COLO668 (cell line): ENCODE results near the gene CKB.
"Not testable (repeated sequence)": the region's sequence is repeated elsewhere in the genome, so short reads cannot be mapped to it uniquely, and the experiment has no call there.

ENCODE experiments used
- DNase-seq: peaks from one replicate; lab custom pipeline; 2025; ENCODE audit not compliant: unreplicated experiment; lab: John Stamatoyannopoulos, UW

Gene CKB

DNA sequence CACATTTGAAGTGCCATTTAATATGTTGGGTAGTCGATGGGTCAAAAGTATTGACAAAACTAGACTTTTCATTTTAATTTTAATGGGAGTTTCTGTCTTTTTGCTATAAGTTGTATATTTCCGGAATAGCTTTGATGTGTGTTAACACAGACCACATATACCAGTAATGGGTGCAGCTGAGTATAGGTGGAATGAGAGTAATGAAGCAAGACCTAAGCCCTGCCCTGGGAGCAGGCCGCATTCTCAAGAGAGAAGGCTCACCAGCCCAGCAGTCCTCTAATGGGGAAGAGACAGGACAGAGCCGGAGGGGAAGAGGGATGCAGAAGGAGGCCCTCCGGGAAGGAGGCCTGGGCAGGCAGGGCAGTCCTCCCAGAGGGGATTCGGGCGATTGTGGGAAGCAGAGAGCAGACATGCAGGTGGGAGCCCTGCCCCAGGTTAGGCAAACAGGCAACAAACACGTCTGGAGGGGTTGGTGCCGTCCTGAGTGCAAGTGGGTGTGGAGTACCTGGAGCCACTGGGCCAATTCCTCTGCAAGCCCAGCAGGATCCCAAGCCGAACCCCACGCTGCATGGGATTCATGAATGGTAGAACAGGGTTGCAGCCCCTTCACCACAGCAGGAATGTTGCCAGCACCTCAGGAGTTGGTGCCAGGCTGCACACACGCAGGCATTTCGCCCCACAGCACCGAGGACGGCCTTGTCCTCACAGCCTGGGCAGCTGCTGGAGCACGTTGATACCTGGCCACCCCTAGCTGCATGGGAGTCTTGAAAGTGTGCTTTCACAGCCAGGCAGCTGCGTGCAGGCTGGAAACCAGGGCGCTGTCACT lies 7.8 kb downstream of the CKB start:
- no peak for DNase-seq

DNA sequence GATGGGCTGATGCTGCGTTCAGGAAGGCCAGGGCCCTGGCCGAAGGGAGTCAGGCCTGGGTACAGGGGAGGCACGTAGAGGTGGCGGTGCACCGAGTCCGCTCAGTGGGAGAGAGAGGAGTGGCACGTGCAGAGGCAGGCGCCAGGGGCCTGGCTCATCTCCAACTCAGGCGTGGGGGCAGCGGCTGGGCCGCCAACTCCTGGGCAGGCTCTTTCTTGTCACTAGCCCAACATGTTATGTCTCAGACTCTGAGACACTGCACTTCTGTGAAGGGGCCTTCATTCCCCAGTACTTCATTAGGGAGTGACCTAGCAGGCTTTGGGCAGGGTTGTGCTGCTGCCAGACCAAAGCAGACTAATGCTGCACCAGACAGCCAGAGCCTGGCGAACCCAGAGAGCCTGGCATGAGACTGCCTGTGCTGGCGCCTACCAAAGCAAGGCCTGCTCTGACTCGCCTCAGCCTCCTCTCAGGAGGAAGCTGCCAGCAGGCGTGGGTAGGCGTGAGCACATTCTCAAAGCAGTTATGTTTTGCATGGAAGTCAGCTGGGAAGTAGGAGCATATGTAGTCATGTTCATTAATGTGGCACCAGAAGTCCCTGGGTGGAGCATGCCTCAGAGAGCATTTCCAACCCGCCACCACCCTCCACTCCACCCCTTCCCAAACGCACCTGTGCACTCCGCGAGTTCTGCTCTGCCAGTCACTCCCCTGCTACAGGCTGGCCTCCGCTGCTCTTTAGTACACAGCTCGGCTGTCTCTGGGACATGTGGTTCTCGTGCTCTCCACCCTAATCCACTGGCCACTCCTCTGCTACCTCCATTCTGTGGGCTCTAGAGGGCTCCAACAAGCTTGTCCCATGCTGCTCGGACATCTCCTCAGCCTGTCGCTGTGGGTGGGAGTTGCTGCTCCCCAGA lies 9.7 kb downstream of the CKB start:
- peak; percentile 48 for DNase-seq

DNA sequence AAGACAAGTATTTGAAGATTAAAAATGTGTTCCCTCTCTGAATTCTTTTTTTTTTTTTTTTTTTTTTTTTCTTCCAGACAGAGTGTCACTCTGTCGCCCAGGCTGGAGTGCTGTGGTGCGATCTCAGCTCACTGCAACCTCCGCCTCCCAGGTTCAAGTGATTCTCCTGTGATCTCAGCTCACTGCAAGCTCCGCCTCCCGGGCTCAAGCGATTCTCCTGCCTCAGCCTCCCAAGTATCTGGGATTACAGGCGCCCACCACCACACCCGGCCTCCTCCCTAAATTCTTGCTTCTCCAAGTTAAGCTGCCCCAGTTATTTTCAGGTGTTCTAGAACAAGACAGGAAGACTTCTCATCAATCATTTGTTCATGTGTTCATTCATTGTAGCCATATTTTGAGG lies 10.4 kb downstream of the CKB start:
- DNase-seq, result not testable (repeated sequence)

DNA sequence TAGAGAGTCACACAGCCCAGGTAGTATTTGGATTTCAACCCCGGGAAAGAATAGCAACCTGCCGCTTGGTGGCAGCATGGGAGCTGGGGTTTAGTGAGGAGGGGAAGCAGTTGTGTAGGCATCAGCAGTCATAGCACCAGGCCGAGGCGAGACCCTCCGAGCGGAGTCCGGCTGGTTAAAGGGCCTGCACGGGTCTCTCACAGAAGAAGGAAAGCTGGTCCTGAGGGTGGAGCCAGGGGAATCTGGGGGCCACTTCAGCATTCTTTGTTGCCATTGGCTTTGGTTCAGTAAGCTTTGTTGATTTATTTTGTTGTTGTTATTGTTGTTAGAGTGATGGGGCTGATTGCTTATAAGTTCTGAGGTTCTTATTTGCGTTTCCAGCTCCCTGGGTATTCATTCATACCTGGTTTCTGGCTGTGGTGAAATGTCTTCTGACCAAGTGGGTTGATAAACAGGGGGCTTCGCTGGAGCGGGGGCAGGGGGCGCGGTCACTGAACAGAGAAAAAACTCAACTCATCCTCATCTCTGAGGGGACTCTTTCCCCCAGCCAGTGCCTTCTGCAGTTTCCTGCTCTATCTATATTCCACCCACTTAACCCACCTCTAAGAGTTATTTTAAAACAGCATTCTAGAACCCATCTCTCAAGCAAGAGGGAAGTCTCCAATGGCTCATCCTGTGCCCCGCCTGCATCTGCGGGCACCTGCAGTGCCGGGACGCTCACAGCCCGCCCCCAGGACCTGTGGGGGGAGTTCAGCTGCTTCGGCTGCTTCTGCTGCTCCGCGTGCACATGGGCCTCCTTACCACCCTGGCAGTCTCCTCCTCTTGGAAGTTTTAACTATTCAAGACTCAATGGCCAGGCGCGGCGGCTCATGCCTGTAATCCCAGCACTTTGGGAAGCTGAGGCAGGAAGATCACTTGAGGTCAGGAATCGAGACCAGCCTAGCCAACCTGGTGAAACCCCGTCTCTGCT lies 11.6 kb downstream of the CKB start:
- no peak for DNase-seq

DNA sequence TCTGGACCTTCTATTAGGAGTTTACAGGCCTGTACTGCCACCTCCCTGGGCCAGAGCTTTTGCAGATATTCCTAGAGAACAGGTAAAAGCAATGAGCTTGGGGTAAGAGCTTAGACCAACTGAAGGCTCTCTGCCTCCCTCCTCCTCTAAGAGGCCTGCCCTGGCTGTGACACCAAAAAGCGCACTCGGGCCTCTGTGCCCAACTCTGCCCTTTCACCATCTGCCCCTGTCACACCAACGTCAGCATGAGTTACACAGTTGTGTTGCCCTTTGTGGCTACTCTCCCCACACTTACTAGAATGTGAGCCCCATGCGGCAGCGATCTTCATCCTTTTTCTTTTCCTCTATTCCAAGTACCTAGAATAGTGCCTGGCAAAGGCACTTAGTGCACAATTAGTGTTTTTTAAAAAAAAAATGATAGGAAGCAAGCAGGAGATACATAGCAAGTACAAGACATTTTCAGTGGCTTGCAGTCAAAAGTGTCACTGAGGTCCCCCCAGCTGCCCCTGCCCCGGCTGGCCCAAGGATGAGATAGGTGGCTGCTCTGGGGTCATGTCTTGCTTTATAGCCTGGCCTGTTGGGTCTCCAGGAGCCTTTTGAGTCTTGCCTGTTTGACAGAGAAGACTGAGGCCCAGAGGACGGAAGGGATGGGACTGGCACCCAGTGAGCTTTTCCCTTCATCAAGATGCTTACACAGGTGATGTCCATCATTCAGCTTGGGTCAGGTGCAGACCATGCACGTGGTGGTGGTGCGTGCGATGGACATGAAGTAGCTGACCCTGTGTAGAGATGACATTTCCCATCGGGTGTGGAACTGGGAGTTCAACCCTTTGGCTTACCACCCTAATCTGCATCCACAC lies 12.5 kb downstream of the CKB start:
- DNase-seq, result no peak

DNA sequence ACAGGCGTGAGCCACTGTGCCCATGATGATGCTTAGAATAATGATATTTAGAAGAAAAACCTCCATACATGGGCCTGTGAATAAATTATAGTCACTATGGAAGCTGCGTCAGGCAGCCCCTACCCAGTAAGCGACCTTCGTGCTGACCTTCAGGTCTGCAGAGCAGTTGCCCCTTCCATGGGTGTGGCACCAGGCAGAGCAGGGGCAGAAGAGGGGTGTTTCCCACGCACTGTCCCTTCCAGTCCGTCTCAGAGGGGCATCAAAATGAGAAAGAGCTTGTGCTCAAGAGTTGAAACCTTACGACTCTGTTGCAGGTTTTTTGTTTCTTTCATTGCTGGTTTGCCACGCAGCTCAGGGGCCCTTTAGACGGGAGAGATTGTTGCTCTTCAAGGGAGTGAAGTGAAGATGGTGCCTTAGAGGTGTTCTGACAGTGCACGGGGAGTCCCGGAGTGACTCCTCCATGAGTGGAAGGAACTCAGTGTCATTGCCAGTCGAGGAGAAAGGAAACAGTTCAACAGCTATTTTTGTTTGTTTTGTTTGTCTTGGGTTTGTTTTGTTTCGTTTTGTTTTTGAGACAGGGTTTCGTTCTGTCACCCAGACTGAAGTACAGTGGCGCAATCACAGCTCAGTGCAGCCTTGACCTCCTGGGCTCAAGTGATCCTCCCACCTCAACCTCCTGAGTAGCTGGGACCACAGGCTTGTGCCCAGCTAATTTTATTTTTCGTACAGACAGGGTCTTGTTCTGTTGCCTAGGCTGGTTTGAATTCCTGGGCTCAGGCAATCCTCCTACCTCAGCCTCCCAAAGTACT lies 13.9 kb downstream of the CKB start:
- DNase-seq, result no peak

DNA sequence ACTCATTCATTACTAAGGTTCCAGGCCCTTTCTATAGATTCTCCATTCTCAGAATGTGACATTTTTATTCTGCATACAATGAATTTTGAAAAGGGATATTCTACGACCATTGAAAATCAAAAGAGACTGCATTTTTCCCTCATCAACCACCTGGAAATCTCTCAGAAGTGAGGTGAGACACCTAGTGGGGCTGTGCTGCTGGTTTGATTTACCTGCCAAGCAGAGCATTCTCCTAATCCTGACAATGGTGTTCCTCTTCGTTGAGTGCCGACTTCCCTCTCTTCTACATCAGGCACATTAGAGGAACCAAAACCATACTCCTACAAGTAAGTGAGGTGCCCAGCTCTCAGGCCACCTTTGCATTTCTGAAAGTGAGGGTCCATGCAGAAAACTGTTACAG lies 14.9 kb downstream of the CKB start:
- DNase-seq, result no peak

DNA sequence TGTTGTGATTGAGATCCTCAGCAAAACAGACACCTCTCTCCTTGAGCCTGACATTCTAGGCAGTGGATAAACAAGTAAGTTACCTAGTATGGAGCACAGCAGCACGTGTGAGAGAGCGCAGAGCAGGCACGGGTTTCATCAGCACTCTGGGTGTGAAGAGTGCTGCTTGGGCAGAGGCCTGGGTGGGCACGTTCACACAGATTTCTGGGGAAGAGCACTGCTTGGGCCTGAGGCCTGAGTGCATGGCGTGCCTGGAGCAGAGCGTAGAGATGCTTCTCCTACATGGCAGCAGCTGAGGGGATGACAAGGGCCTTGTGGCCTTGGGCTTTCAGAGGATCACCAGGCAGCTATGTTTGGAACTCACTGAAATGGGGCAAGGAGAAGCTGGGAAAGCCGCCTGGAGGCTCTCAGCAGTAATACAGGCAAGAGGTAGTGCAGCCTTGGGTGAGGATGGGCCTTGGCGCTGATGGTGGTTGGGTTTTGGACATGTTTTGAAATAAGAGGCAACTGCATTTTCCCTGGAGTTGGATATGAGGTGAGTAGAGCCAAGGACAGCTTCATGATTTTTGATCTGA lies 17.6 kb downstream of the CKB start:
- DNase-seq, result no peak

DNA sequence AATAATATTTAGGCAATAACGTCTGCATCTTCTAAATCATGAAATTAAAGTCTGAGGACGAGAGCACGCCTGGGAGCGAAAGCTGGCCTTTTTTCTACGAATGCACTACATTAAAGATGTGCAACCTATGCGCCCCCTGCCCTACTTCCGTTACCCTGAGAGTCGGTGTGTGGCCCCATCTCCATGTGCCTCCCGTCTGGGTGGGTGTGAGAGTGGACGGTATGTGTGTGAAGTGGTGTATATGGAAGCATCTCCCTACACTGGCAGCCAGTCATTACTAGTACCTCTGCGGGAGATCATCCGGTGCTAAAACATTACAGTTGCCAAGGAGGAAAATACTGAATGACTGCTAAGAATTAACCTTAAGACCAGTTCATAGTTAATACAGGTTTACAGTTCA lies 19.3 kb downstream of the CKB start:
- DNase-seq, result no peak

DNA sequence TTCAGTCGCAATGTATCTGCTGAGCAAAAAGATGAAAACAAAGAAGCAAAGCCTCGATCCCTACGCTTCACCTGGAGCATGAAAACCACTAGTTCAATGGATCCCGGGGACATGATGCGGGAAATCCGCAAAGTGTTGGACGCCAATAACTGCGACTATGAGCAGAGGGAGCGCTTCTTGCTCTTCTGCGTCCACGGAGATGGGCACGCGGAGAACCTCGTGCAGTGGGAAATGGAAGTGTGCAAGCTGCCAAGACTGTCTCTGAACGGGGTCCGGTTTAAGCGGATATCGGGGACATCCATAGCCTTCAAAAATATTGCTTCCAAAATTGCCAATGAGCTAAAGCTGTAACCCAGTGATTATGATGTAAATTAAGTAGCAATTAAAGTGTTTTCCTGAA lies 19.8 kb downstream of the CKB start:
- no peak for DNase-seq

DNA sequence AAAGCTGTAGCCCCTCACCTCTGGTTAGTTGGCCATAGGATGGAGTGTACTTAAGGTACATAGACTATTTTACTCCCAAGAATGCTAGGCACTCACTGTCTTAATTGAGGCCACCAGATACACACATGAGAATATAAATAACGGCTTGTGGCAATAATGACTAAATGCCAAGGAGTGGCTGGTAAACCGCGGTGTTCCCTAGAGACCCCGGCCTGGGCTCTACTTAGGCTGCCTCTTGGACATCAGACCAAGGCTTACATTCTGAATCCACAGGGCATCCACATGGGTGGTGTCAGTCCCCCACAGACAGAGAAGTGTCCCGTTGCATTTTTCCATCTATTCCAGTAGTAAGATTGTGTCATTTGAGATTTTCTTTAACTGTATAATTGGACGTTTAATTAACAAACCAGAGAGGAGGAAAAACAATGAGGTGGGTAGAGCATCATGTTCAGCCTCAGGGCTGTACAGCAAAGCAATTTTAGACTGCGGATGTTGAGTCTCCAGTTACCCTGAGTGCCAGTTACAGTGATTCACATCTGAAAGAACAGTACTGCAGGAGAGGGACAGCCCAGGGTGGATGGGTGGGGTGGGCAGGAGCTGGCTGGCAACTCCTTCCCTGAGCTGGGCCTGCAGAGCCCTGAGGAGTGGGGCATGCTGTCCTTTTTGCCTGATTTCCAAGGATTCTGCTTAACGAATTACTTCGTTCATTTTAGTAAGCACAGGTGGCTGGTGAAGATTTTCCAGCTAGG lies 20.5 kb downstream of the CKB start:
- DNase-seq, result no peak

DNA sequence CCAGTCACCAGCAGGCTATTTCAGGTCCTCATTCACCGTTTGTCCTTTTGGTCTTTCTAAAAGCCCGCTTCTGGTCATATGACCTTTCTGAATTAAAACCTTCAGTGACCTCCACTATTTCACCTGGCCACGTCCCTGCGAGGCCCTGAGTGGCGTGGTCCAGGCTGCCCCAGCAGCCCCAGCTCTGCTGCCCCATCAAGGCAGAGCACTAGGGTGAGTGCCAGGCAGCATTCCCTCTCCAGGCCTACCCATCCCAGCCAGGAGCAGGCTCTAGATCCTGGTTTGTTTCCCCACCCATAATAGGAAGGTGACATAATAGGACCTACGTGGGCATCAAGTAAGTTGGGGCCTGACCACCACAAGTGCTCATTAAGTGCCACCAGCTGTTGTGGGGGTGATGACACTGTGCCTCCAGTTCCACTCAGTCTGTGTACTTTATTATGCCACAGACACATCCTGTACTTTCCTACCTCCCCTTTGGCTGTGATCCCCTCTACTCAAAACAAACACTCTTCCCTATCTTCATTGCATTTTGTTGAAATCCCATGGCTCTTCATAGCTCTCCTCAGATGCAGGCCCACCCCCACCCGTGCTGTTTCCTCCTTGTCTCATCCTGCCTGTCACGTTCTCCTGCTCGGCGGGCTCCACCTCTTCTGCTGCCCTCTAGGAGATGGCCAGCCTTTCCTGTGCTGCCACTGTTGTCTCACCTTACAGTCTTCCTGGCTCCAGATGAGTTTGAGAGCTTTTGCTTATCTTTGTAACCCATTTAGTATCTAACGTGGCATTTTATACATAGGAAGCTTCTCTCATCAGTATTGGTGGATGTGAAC lies 21.4 kb downstream of the CKB start:
- no peak for DNase-seq

DNA sequence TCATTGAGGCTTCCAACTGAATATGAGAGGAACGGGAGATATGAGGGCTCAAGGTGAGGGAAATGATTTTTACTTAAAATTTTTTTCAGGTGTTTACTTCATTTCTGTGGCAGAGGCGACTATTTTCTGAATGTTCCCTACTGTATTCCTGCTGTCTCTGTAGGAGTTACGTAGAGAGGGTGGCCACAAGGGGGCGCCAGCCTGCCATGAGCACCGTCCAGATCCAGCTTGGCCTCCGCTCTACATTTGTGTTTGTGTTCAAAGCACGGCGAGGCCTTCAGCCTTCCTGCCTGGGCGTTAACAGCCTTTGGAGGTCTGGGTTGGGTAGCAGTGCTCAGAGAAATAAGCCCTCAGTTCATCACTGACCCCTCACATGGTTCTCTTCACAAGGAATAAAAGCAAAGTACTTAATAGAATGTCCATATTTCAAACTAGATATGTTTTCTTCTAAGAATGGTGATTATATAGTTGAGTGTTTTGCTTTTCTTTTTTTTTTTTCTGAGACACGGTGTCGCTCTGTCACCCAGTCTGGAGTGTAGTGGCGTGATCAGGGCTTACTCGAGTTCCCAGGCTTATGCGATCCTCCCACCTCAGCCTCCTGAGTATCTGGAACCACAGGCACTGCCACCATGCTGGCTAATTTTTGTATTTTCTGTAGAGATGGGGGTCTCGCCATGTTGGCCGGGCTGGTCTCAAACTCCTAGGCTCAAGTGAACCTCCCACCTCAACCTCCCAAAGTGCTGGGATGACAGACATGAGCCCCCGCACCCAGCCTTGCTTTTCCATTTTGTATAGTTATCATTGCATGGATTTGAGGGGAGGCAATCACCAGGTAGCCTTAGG lies 22.3 kb downstream of the CKB start:
- DNase-seq, result peak; percentile 88

DNA sequence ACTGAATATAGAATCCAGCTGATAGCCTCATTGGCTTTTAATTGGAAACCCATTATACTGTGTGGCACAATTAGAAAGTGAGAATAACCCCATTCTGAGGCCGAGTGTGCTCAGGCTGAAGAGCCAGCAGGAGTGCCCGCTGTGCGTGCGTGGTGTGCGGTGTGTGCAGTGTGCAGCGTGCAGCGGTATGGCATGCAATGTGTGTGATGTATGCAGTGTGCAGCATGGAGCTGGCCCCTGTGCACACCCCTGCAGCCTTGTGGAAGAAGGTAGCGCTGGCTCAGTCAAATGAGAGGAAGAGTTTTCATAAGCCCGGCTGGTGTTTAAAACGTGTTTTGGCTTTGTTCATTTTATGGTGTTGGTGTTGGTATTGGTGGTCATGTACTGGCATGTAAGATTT lies 22.9 kb downstream of the CKB start:
- DNase-seq, result no peak

DNA sequence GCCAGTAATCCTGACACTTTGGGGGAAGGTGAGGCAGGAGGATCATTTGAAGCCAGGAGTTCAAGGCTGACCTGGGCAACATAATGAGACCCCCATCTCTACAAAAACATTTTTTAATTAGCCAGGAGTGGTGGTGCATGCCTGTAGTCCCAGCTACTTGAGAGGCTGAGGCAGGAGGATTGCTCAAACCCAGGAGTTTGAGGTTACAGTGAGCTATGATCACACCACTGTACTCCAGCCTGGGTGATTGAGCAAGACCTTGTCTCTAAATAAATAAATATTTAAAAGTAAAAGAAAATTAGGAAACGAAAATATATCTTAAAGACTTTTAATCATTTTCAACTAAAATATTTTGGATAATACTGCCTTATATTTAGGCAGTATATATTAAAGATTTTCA lies 25.9 kb downstream of the CKB start:
- no peak for DNase-seq

DNA sequence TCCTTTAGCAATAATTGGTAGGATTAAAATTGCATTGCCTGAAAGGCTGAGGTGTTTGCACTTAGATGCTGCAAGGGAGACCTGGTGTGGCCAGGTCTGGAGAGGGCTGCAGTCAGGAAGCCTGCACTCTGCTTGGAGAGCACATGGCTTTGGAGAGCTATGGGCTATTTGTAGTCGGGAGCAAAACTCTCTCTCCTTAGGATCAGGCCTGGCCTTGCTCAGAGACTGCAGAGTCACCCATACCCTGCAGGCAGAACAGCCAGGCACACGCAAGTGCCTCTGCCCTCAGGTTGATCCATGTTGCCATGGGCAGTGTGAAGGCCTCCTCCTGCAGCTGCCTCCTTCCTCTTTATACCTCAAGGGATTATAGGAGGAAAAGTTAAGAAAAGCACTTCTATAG lies 26.8 kb downstream of the CKB start:
- no peak for DNase-seq
